ENCODE data around the gene CFAP77.

Gene CFAP77

DNA sequence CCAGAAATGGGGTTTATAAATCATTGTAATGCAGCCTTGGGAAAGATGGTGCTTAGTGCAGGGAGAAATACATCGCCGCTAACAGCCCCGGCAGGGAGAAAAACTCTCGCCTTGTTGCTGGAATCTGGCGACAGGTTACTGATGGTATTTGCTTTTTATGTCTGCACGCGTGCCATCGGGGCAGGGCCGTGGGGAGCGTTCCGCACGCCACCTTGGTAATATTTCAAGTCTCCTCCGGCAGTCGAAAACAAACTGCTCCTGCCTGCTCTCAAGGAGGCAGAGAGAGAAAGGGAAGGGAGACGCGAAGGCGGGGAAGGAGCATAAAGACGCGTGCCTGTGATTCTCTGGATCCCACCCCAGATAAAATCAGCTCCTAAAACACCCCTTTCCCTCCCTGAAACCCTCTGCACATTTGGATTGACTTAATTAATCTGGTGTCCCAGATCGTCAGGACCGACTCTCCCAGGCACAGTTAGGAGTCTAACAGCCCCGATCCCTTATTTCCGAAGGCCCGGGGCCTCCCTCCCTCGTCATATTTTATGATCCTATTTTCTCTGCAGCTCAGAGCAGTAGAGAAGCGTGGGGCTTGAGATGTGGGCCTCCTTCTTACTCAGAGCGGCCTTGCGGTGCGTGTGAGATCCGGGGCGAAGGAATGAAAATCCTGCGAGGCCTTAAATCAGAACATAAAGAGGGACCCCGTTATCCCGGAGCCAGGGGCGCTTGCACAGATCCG lies 47.7 kb downstream of the CFAP77 start:
- DNase-seq, result no peak

DNA sequence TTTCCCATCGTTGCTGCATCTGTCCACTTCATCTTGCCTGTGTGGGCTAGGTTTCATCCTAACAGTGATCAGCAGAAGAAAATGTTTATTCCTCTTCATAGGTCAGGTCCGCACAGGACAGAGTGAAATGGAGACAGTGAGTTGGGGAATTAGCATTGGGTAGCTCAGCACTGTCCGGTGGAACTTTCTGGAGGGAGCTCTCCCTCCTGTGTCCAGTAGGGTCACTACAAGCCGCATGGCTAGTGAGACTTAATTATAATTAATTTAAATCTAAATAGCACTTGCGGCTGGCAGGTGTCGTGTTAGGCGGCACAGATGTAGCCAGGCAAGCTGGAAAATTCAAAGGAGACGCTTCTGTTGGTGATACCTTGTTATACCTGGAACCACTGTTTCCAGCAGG lies 48.4 kb downstream of the CFAP77 start:
- DNase-seq, result no peak

DNA sequence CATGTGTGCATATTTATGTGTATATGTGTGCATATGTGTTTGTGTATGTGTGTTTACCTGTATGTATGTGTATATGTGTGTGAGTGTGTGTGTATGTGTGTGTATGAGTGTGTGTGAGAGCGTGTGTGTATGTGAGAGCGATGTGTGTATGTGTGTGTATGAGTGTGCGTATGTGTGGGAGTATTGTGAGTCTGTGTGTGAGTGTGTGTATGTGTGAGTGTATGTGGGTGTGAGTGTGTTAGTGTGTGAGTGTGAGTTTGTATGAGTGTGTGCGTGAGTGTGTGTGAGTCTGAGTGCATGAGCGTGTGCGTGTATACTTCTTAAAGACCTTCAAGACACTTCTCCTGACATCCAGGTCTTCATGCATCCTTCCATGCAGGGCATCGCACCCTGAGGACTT lies 49.6 kb downstream of the CFAP77 start:
- DNase-seq, result no peak

DNA sequence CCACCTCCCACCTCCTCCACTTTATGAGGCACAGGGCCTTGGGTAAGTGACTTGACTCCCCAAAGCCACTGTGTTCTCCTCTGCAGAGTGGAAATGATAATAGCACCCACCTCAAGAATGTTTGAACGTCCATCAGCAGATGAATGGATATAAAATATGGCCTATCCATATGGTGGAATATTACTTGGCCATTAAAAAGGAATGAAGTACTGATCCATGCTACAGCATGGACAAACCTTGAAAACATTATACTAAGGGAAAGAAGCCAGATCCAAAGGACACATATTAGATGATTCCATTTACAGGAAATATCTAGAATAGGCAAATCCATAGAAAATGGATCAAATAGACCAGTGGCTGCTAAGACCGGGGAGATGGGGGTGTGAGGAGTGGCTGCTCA lies 50.2 kb downstream of the CFAP77 start:
- DNase-seq, result no peak

DNA sequence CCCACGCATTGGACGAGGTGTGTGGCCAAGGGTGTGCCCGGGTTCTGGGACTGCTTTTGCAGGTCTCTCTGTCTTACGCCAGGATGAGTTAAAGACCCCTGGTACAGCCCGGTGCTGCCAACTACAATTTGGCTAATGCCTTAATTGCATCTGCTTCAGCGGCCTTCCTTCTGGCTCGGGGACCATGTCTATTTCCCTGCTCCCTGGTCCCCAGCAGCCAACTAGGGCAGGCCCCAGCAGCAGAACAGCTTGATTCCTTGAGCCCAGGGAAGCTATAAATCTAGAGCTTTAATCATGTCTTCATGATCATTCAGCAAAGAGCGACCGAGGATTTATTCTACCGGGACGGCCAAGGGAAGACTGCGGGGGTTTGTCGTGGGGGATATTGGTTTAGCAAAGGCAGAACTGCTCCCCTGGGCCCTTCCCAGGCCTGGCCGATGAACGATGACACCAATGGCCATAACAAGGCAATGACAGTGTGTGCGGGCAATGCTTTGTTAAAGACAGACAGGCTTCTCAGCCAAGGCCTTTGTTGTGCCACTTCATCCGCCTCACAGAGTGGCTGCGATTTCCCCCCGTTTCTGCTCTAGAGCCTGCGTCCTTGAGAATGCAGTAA lies 51.4 kb downstream of the CFAP77 start:
- DNase-seq, result no peak

DNA sequence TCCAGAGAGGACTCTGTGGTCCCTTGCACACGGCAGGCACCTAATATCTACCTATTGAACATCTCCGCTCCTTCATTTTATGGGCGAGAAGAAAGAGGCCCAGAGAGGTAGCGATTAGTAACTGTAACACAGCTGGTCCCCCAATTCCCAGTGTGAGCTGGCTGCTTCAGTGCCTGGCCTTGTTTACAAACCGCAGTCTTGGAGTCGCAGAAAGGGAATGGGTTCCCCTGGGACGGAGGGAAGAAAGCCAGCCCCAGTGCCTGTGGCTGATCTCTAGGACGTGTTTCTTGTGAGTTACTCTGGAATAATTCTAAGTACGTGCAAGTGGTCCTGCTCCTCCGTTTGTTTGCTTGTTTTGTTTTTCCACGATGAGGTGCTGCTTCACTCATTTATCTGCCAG lies 52.0 kb downstream of the CFAP77 start:
- no peak for DNase-seq

DNA sequence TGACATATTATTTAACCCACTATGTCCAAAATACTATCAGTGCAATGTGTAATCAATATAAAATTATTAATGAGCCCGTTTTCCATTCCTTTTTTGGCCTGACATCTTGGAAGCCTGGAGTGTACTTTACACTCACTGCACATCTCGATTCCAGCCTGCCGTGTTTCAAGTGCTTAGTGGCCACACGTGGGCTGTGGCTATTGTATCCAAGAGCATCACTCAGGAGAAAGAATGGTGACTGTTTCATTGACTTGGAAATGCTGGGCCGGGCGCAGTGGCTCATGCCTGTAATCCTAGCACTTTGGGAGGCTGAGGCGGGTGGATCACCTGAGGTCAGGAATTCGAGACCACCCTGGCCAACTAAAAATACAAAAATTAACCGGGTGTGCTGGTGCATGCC lies 54.5 kb downstream of the CFAP77 start:
- DNase-seq, result no peak

DNA sequence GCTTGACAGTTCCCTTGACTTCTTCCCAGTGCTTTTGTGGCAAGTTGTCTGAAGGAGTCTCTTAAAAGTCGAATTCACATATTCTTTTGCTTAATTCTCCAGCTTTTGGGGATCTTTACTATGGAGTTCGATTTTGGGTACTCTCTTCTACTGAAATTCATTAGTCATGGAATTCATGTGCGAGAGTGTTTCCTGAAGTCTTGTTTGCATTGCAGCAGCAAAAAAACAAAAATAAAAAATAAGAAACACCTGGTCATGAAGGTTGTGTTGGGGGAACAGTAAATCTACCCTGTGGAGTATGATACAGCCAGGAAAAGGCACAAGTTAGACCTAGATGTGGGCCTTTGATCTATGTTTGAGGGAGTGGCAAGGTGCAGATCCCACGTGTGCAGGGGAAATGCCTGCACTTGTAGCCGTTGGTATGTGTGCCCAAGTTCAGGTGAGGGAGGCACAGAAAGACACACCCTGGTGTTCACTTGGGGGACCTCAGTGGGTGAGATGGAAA lies 55.2 kb downstream of the CFAP77 start:
- no peak for DNase-seq

DNA sequence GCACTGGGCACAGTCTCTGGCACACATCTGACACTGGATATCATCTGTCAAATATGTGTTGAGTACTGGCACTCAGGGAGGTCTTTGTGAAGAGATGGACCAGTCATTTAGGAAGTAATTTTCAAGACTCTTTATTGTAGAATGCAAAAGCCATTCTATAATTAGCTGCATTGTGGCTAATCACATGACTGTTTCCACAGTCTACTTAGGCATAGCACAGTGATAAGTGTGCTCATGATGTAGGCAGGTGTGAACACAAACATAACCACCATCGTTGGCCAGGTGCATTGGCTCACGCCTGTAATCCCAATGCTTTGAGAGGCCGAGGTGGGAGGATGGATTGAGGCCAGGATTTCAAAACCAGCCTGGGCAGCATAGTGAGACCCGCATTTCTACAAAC lies 62.2 kb downstream of the CFAP77 start:
- no peak for DNase-seq

DNA sequence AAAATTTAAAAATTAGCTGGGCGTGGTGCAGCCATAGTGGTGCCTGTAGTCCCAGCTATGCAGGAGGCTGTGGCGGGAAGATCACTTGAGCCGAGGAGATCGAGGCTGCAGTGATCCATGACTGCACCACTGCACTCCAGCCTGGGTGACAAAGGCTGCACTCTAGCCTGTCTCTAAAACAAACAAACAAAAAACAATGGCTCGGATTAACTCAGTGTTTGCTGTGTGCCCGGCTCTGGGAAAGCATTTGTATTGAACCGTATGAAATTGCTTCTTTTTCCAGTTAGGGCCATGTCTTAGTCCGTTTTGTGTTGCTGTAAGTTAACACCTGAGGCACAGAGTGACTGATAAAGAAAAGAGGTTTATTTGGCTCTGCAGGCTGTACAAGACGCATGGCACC lies 62.6 kb downstream of the CFAP77 start:
- DNase-seq, result no peak

DNA sequence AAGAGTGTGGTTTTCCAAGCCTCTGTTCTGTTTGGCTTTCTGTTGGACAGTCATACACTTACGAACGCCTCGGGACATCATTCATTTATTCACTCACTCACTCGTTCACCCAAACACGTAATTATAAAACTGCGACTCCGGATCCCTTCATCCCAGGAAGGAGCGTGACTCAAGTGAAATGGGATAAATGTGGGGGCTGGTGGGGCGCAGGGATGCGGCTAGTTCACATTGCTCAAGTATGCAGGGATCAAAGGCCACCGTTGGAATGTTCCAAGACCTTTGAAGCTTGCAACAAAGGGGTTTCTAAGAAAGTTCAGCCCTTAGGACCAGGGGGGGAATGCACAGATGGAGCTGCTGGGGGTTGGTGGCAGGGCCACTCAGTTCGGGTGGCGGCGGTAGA lies 64.2 kb downstream of the CFAP77 start:
- no peak for DNase-seq

DNA sequence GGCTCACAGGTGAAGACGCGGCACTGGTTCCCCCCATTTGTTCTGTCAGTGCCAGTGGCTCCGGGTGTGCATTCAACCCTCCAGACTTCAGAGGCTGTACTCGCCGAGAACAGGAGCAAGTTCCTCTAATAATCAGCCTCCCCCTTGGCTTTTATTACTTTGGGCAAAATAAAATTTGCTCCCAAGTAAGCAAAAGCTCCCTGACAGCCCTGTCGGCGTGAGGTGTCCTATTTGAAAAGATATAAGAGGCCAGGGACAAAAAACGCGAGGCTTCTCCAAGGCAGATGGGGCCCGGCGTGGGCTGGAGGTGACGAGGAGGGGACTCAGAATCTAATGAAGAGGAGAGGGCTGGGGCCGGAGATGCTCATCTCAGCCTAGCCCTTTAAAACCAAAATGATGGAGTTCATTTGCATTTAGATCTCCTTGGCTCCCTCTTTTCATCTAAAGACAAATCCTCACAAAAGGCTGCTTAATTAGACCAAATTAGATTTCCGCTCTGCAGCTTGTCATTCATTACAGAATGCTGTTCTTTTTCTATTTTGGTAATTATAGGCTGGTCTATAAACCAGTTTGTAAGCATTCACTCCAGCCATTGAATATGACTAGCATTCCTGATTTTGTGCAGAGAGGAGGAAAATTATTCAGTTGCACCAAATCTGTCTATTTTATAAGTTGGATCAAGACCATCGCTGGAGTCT lies 68.5 kb downstream of the CFAP77 start:
- DNase-seq, result no peak

DNA sequence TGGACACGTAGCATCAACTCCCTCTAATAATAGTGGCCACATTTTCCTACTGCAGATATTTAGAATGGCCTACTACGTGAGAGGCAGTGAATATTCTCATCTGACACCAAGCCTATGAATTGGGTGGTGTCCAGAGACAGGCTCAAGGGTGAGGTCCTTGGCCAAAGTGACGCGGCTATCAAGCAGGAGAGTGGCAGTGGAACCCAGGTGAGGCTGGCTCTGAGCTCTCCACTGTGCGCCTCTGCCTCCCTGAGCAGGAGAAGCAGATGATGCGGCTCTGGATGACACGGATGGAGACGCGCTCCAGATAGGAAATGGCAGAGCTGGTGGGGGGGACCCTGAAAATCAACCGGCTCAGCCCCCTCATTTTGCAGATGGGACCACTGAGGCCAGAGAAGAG lies 69.7 kb downstream of the CFAP77 start:
- DNase-seq, result no peak

DNA sequence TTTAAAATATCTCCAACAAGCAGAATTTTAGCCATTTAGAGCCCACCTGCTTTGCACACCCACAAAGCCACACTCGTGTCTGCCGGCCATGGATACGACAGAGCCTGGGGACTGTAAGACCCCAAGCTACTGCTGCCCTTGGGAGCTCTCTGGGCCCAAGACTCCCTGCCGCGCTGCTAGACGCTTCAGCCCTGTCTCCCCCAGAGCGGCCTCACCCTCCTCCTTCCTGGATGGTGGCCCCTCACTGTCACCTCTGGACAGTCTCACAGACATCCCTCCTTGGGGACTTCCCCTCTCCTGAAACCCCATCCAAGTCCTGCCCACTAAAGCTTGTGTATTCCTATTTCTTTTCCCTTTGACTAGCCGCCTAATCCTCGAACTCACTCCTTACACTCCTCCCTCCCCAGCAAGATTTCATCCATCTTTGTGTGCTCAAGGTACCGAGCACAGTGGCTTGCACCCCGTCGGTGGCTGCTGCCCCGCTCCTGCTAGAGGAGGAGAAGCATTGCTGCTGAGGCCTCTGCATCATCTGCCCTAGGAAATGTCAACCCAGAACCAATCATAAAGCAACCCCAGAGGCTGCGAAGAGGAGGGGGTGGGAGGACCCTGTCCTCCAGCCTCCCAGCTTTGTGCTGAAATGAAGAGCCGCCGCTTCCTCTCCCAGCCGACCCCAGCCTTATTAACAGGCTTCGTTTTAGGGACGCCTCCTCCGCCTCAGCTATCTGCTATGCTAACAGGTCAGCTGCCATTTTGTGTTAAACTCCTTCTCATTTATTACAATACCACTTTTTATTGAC lies 71.2 kb downstream of the CFAP77 start:
- no peak for DNase-seq

DNA sequence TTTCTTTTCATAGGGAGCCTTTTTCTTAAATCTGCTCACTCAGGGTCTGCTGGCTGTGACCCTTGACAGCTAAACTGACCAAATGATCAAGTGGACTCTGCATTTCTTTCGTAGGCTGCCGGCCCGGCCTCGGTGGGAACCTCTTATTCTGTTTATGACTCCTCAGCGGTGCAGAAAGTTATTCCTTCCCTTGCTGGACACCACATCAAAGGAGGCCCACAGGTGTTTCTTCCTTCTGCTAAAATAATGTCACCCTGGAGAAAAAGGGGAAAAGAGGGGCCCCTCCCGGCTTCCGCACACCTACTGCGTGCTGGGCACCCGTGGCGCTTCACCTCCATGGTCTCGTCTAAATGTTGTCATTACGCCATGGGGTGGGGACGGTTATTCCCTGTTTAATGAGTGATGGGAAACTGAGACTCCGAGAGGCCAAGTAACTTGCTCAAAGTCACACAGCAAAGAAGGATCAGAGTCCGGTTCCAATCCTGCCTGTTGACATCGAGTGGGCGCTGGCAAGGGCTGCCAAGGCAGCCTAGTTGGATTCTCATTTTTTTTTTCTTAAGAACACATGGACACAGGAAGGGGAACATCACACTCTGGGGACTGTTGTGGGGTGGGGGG lies 72.3 kb downstream of the CFAP77 start:
- no peak for DNase-seq

DNA sequence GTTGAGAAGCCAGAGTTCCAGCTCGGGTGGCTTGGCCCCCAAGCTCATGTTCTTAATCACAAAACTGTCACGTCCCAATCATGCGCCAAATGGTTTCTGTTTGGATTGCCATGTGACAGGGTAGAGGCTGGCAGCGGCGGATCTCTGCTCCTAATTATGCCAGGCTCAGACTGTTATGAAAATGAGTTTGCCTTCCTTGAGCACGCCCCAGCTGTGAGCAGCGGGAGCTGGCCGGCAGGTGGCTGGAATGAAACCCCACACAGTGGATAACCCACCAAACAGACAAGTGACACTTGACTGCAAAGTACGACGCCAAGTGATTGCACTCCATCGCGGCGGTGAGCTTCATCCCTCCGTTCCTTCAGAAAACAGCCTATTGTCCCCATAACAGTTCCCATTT lies 75.4 kb downstream of the CFAP77 start:
- no peak for DNase-seq

DNA sequence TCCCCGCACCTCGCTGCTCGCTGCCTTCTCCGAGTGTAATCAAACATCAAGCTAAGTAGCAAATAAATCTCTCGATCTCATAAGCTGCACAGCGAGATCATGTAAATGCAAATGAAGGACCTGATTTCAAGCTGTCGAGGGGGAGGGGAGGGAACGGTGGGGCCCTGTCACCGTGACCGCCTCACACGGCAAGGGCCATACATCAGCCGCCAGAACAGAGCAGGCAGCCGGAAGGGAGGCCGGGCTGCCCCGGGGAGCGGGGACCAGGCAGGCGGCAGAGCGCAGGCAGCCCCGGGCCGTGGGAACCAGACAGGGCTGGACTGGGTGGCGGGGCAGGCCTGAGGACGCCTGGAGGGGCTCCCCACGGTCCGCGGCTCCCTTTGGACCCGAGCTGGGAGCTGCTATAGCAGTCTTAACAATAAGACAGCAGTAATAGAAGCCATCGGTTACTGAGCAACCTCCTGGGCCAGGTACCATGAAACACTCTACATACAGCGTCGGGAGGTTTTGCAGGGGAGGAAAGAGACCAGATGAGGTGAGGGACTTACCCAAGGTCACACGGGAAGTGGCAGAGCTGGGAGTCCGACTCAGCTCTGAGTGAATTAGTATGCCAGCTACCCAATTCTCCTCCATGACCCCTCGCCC lies 76.8 kb downstream of the CFAP77 start:
- DNase-seq, result no peak

DNA sequence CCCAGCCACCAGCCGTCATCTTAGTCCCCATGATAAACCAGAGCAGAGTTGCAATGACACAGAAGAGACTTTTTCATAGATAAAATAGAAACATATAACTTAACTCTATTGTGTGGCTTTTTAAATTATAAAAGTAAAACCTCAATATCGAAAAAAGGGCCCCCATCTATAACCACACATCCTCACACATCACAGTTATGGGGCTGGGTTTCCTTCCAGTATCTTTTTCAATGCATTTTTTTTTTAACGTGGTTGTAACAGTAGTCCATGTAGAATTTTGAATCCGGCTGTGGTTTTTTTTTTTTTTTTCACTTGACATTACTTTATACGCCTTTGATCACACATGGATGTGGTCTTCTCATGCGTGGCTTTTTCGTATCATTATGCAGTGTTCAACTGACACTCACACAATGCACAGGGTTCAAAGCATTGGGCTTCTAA lies 77.4 kb downstream of the CFAP77 start:
- no peak for DNase-seq

DNA sequence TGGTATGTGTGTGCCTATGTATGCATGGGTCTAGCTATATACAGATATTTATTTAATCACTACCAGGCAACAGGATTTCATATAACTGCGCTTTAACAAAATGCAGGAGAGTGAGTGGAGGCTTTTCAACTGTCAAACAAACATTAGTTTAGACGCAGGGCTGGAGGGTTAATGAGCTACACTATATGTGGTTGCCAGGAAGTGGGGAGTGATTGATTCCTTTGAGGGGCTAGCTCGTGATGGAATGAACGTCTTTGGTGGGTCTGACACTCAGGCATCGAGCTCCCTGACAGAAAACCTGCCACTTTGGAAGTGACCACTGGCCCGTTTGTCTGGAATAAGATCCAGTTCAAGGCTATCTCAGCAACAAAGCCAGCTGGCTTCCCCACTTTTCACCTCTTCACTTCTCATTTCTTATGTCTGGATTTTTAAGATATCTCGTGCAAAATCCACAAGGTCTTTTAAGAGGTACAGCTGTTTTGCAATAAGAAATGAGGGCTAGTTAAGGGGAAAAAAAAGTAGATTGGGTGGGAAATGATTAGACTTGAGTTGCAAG lies 78.0 kb downstream of the CFAP77 start:
- DNase-seq, result no peak

DNA sequence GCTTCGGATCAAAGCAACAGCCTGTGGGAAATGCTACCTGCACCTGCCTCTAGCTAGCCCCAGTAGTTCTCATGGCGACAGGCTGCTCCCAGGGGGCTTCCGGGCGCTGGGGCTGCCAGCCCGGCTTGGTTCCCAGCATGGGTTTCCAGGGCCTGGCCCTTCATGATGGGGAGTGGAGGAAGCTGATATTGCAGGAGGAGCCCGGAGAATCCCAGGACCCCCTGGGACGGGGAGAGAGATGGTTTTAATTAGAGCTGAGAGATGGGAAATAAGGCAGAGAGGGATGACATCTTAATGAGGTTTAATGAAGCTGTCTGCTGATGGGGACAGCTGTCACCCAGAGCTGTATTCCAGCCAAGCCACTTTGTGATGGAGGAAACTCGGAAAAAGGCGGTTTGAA lies 78.6 kb downstream of the CFAP77 start:
- no peak for DNase-seq

DNA sequence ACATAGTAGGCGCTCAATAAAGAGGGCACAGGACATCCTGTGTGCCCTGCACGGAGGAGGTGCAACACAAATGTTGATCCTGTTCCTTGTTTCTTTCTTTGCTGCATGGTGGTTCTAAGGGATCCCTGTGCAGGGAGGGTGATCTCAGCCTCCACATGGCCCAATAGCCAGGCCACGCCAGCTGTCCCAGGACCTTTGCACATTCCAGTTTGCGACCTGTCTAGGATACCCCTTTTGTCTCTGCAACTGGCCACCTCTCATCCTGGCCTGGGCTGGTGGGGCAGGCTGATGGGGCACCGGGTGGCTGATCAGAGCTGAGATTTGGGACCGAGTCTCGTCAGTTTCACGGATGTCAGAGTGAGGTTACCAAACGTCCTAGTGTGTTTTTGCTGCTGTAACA lies 79.5 kb downstream of the CFAP77 start:
- no peak for DNase-seq

DNA sequence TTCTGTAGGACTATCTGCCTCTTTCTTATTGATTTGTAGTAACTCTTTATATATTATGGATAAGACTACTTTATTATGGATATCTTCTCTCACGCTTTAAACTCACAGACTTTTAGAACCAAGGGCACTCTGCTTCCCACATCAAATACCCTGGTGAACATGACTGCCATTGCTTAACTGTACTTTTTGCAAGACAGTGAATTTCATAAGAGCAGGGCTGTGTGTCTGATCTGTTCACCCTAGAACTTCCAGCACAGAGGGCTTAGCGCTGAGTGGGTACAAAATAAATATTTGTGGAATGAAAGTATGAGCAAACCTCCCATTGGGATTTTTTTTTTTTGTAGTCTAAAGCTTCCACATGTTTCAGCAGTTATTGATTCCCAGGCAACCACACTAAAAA lies 84.8 kb downstream of the CFAP77 start:
- DNase-seq, result no peak

Data from NCI-H2227 treated with DMSO at 0.1 percent for 48 hours (cell line).